A673 (cell line): ENCODE measurements around the gene TBC1D16. TPM values are rescaled to one million over a fixed set of nuclear protein-coding genes. Genes with fewer than 3 reads are reported as not detected.

Experiments
- BruUV-seq: library from RNA; stranded (reverse); fragments of 400-500 nt; replicated peaks from 2 replicates; lab custom pipeline; 2021; lab: Mats Ljungman, UMichigan
- CTCF ChIA-PET: fragments of 300-600 bp; sonication (Branson Sonifier 250); formaldehyde crosslinking; loops from one replicate; lab custom pipeline; 2022; ENCODE audit warnings: antibody characterized with exemption; lab: Charles Lee
- POLR2A ChIA-PET: fragments of 300-600 bp; sonication (Branson Sonifier 250); formaldehyde crosslinking; loops from one replicate; lab custom pipeline; 2022; ENCODE audit warnings: antibody characterized with exemption; ENCODE audit not compliant: low non-redundant PET; lab: Charles Lee
- DNase-seq: peaks from one replicate; pipeline ENCODE4 v3.0.0-alpha.2; 2015; ENCODE audit warnings: low spot score
- H3K27ac ChIP-seq: fragments of 200-600 bp; sonication (generic); 2 replicates; pipeline ENCODE4 v1.5.1; 2016; ENCODE audit warnings: mixed run types, low read depth, mild to moderate bottlenecking, mixed read lengths, antibody characterized with exemption, low read length; ENCODE audit not compliant: poor library complexity, severe bottlenecking
- H3K27me3 ChIP-seq: fragments of 200-600 bp; sonication (generic); replicated peaks from 2 replicates; pipeline ENCODE4 v1.6.1; 2017; ENCODE audit warnings: mixed run types, low read depth, mild to moderate bottlenecking, mixed read lengths, antibody characterized with exemption, low read length; ENCODE audit not compliant: insufficient read depth, poor library complexity
- H3K36me3 ChIP-seq: fragments of 200-600 bp; sonication (generic); 2 replicates; pipeline ENCODE4 v1.6.1; 2016; ENCODE audit warnings: mixed run types, mild to moderate bottlenecking, mixed read lengths, antibody characterized with exemption, low read length; ENCODE audit not compliant: insufficient read depth, poor library complexity, severe bottlenecking
- H3K4me1 ChIP-seq: fragments of 200-600 bp; sonication (generic); 2 replicates; pipeline ENCODE4 v1.6.1; 2017; ENCODE audit warnings: mixed run types, mild to moderate bottlenecking, mixed read lengths, antibody characterized with exemption, low read length; ENCODE audit not compliant: insufficient read depth, poor library complexity, severe bottlenecking
- H3K4me3 ChIP-seq: fragments of 200-600 bp; sonication (generic); 2 replicates; pipeline ENCODE4 v1.5.1; 2016; ENCODE audit warnings: low read depth, mixed run types, mild to moderate bottlenecking, mixed read lengths, low read length; ENCODE audit not compliant: poor library complexity, severe bottlenecking
- H3K9me3 ChIP-seq: fragments of 200-600 bp; sonication (generic); 2 replicates; pipeline ENCODE4 v1.6.1; 2016; ENCODE audit warnings: mixed run types, low read depth, mild to moderate bottlenecking, mixed read lengths, antibody characterized with exemption, low read length; ENCODE audit not compliant: poor library complexity, severe bottlenecking
- CTCF ChIP-seq: fragments of 300-800, 200-600 bp; sonication (generic); conservative IDR thresholded peaks from 2 replicates; pipeline ENCODE4 v1.5.1; 2017; ENCODE audit warnings: low read depth, mild to moderate bottlenecking, antibody characterized with exemption, low read length, moderate library complexity, mixed read lengths
- EZH2 ChIP-seq: fragments of 200-600 bp; sonication (generic); IDR thresholded peaks from 2 replicates; pipeline ENCODE4 v1.6.1; 2017; ENCODE audit warnings: borderline replicate concordance, low read depth, mild to moderate bottlenecking, mixed read lengths, antibody characterized with exemption, low read length; ENCODE audit not compliant: poor library complexity, severe bottlenecking
- intact Hi-C: fragments of 100-400 bp; cut with micrococcal nuclease; formaldehyde crosslinking; loops from one replicate; pipeline ENCODE4 v1.10.0; 2022; ENCODE audit not compliant: unreplicated experiment
- total RNA-seq: library from RNA; stranded (reverse); gene quantifications from 2 replicates; pipeline ENCODE4 v1.2.3, GENCODE V29; 2021

TBC1D16 gene
- total RNA-seq, 1 experiment from 2014 or later: 49.1 TPM

DNA sequence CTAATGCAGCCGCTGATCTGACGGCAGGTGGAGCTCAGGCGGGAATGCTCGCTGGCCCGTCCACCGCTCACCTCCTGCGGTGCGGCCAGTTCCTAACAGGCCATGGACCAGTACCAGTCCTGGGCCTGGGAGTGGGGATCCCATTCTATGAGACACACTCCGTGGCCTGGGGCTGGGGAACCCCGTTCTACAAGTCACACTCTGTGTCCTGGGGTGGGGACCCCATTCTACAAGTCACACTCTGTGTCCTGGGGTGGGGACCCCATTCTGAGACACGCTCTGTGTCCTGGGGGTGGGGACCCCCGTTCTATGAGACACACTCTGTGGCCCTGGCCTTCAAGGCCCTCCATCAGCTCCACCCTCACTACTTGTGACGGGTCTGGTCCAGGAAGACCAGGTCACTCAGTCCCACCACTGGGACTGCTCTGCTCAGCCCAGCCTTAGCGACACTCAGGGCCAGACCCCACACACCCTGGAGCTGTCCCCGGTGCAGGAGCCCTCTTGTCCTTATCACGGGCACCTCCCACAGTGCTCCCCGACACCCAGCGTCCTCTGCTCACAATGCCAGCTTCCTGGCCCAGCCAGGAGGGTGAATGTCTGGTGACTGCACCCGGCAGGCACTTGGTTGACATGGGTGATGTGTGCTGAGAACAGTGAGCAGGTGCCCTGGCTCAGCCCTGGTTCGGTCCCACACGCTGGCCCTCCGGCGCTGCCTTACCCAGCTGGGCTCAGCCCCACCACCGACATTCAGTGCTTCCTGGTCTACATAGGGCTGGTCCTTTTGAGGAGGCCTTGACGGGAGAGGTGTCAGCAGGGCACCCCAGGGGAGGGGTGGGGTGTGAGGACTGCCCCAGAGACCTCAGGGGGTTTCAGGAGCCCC, 89.1 kb downstream of the TBC1D16 start:
- intact Hi-C loops: no loop called here
- no peaks in the 10 kb centered on the region for H3K27me3 ChIP-seq
- H3K4me3 ChIP-seq: no peak overlapping the region
- H3K36me3 ChIP-seq: peaks cover 8% of the 10 kb centered on the region
- TF ChIP-seq CTCF (no peak), EZH2 (no peak)
- DNase-seq: no peak
- BruUV-seq: no TSS peak
- H3K4me1 ChIP-seq: peaks cover 32% of the 10 kb centered on the region
- H3K27ac ChIP-seq: no peak overlapping the region
- no peaks in the 10 kb centered on the region for H3K9me3 ChIP-seq
- POLR2A ChIA-PET: interaction anchor here (0.6 kb wide), 1 partner anchor 24 kb away, joined by 4 read pairs; no protein-coding TSS in a partner anchor
- CTCF ChIA-PET: no interaction called here

DNA sequence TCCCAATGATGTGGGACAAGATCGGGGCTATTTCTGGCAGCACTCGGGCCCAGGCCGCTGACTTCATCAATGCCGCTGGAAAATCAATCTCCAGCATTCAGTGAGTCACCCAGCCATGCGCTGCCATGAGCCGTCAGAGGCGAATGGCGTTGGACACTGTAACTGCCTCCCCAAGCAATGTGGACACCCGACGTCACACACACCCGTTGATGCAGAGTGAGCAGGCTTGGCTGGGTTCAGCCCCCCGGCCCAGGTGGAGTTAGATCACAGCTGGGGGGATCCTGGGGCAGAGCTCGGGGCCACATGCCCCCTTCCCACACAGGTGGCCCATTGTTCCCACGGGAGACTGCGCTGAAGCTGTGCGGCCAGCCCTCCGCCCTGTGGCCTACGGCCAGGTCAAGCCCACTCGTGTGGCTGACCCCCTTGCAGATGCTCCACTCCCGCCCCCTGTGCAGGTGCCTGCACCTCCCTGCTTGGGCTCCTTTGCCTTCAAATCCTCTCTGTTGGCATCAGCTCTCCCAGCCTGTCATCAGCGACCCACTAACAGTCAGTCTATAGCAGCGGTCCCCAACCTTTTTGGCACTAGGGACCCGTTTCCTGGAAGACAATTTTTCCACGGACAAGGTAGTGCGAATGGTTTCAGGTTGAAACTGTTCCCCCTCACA, 89.9 kb downstream of the TBC1D16 start:
- no peaks in the 10 kb centered on the region for H3K9me3 ChIP-seq
- BruUV-seq: no TSS peak
- DNase-seq: no peak
- no peaks in the 10 kb centered on the region for H3K27me3 ChIP-seq
- POLR2A ChIA-PET: no interaction called here
- H3K4me1 ChIP-seq: peaks cover 23% of the 10 kb centered on the region
- CTCF ChIA-PET: no interaction called here
- no peak overlapping the region for H3K27ac ChIP-seq
- intact Hi-C loops: no loop called here
- no peak overlapping the region for H3K4me3 ChIP-seq
- no peak for TF ChIP-seq CTCF
- TF ChIP-seq EZH2: no peak
- peaks cover 8% of the 10 kb centered on the region for H3K36me3 ChIP-seq

- Histone ChIP-seq H3K36me3 (peaks cover 8% of the 10 kb centered on the region), H3K27ac (no peak overlapping the region), H3K4me3 (no peak overlapping the region), H3K4me1 (peaks cover 15% of the 10 kb centered on the region), H3K9me3 (no peaks in the 10 kb centered on the region), H3K27me3 (no peaks in the 10 kb centered on the region)
- POLR2A ChIA-PET: no interaction called here
- TF ChIP-seq EZH2: no peak
- no peak for TF ChIP-seq CTCF
- intact Hi-C loops: no loop called here
- no peak for DNase-seq
- CTCF ChIA-PET: no interaction called here
- no TSS peak for BruUV-seq
Observed at GRCh38 chr17:79944821-79945391, 90.8 kb downstream of the TBC1D16 start.
